Measurements from ENCODE around the gene TBCD.

Gene TBCD

DNA sequence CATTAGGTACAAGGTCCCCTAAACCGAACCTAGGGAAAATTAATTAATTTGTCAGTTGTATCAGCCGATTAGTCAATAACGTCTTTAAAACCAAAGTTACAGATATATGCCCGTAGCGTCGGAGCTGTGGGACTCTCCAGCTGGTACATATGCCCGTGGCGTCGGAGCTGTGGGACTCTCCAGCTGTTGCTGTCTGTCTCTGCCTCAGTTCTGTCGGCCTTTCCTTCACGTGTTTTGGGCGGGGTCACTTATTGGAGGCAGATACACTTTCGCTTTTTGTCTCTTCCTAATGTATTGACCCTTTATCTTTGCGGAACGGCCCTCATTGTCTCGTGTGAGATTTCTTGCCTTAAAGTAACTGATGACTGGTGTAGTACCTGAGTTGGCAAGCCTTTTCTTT is 150.0 kb downstream of the TBCD start:
- TF ChIP-seq CTCF (IDR thresholded peaks at IDR 0.05; ENCODE audit: low read depth, low read length), result no peak
- DNase-seq (ENCODE audit: low read depth in 2 of 2), result no peak
- H3K4me3 ChIP-seq (replicated peaks in 1 of 2; ENCODE audit: low read depth in 2 of 2, low read length in 2 of 2), result no peak overlapping the region

DNA sequence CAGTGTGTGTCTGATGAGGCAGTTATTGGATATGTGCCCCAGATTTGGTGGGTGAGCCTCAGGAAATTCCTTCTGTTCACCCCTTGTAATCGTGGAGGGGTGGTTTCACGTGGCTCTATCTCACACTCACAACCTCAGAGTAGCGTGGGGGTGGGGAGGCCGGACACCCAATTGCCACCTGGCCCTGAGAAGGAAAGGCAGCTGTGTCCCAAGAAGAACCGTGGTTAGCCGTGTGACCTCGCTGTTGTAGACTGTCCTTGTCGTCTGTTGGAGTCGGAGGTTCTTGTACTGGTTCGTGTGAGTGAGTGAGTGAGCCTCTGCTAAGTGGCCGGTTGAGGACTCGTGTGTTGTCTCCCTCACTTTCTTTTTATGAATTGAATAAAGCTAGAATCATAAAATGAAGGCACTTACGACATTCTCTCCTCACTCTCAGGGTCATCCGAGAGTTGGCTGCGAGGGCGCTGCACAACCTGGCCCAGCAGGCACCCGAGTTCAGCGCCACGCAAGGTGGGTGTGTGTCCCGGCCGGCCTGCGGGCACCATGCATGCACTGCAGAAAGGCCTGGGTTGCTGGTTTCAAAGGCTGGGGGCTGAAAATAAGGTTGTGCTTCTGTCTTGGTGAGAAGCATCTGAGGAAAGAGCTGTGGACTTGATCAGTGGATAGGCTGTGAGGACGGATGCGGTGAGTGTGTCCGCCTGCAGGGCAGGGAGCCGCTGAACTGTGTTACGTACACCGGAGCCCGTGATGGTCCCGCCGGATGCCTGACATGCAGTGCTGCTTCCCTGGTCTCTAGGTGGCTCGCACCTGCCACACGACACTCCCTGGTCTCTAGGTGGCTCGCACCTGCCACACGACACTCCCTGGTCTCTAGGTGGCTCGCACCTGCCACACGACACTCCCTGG is 151.4 kb downstream of the TBCD start:
- no peak overlapping the region for H3K4me3 ChIP-seq (replicated peaks in 1 of 2; ENCODE audit: low read depth in 2 of 2, low read length in 2 of 2)
- TF ChIP-seq CTCF (IDR thresholded peaks at IDR 0.05; ENCODE audit: low read depth, low read length), result no peak
- no peak for DNase-seq (ENCODE audit: low read depth in 2 of 2)

DNA sequence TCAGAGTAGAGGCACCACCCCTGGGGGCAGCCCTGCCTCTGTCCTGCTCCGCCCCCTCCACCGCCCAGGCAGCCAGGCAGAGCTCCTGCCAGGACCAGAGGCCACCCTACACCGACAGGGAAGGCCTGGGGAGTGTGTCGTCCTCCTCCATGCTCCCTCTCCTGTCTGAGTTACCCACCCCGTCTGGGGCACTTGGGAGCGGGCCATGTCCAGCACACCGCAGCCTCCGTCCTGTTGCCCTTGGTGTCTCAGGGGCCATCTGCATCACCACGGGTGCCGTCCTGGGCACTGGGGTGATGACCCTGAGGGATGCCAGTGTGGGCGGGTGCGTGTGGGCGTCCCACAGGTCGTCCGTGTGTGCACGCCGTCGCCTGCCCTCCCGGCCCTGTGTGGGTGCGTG is 153.3 kb downstream of the TBCD start:
- no peak for DNase-seq (ENCODE audit: low read depth in 2 of 2)
- no peak for TF ChIP-seq CTCF (IDR thresholded peaks at IDR 0.05; ENCODE audit: low read depth, low read length)
- no peak overlapping the region for H3K4me3 ChIP-seq (replicated peaks in 1 of 2; ENCODE audit: low read depth in 2 of 2, low read length in 2 of 2)

DNA sequence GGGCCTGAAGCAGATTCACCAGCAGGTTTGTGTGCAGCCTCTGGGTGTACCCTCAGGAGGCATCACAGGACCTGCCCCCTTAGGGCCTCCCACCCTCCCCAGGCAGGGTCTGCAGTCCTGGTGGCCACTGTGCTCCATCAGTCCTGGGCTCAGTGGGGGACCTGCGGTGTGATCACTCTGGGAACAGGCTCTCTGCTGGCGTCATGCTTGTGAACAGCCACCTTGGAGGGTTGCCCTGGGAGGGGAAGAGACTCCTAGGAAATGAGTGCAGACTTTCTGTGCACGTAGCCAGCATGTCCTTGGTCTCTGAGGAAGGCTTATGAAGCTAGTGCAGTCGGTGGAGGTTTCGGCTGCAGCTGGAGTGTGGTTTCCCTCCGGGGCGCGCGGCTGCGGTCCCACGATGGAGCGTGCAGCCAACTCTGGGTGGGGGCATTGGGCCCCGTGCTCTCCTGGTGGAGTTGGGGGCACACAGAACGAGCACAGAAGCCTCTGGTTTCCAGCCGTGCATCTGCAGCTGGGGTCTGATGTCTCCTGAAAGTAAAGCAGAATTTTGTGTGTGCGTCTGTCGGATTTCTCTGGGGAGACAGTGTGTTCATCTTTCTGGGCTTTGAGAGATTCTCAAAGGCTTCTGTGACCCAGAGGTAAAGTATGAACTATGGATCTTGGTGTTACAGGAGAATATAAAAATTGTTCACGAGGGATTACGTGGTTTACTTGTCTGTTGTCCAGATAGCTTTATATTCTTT is 156.1 kb downstream of the TBCD start:
- no peak for DNase-seq (ENCODE audit: low read depth in 2 of 2)
- TF ChIP-seq CTCF (IDR thresholded peaks at IDR 0.05; ENCODE audit: low read depth, low read length), result no peak
- no peak overlapping the region for H3K4me3 ChIP-seq (replicated peaks in 1 of 2; ENCODE audit: low read depth in 2 of 2, low read length in 2 of 2)

DNA sequence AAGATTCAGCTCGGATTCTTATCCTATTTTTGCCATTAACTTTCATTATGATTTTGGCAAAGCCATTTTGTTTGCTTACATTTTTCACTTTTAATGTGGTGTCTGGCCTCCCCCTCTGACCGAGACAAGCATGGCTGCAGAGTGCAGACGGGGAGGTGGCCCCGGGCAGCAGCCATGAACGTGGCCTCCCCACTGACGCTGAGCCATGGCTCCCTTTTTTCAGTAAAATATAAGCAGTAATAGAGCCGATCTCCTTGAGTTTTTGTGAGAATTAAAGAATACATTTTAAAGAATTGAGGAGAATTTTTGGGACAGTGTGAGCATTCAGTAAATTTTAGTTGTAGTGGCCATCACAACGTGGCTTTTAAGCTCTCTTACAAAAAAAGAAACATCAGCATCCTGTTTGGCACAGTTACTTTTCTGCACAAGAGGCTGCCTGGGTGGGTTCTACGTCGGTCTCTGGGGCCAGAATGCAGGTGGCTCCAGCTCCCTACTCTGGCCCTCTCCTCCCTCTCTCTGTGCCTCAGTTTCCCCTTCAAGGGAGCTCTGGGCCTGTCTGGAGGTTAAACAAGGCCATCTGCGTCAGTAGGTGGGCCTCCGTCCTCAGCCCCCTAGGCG is 156.8 kb downstream of the TBCD start:
- TF ChIP-seq CTCF (IDR thresholded peaks at IDR 0.05; ENCODE audit: low read depth, low read length), result no peak
- no peak for DNase-seq (ENCODE audit: low read depth in 2 of 2)
- H3K4me3 ChIP-seq (replicated peaks in 1 of 2; ENCODE audit: low read depth in 2 of 2, low read length in 2 of 2), result no peak overlapping the region

- TF ChIP-seq CTCF (IDR thresholded peaks at IDR 0.05; ENCODE audit: low read depth, low read length), result no peak
- no peak overlapping the region for H3K4me3 ChIP-seq (replicated peaks in 1 of 2; ENCODE audit: low read depth in 2 of 2, low read length in 2 of 2)
- no peak for DNase-seq (ENCODE audit: low read depth in 2 of 2)
Measured at GRCh38 chr17:82909322-82909904, 157.5 kb downstream of the TBCD start.

All from cardiac fibroblast (primary cell).